Smooth muscle cell (in vitro differentiated cells): Measurements from ENCODE around the gene SERGEF. TPM values are rescaled to one million over a fixed set of nuclear protein-coding genes. Genes with fewer than 3 reads are reported as not detected.

Source experiments
- DNase-seq: peaks from one replicate; lab custom pipeline; 2025; ENCODE audit not compliant: unreplicated experiment; lab: John Stamatoyannopoulos, UW
- H2AFZ ChIP-seq: fragments of 200-600 bp; sonication (generic); 2 replicates; pipeline ENCODE4 v1.6.0; 2016; ENCODE audit warnings: antibody characterized with exemption, low read depth, mild to moderate bottlenecking
- H3F3A ChIP-seq: fragments of 200-600 bp; sonication (generic); 2 replicates; pipeline ENCODE4 v1.6.0; 2017; ENCODE audit warnings: antibody characterized with exemption, low read depth
- H3K27ac ChIP-seq: fragments of 200-600 bp; sonication (generic); 2 replicates; pipeline ENCODE4 v1.5.1; 2016; ENCODE audit warnings: low read depth, mild to moderate bottlenecking
- H3K27me3 ChIP-seq: fragments of 200-600 bp; sonication (generic); 2 replicates; pipeline ENCODE4 v1.6.1; 2016; ENCODE audit warnings: low read depth, mild to moderate bottlenecking
- H3K36me3 ChIP-seq: fragments of 200-600 bp; sonication (generic); 2 replicates; pipeline ENCODE4 v1.5.1; 2016; ENCODE audit warnings: low read depth
- H3K4me1 ChIP-seq: fragments of 200-600 bp; sonication (generic); 2 replicates; pipeline ENCODE4 v1.5.1; 2016; ENCODE audit warnings: low read depth
- H3K4me2 ChIP-seq: fragments of 200-600 bp; sonication (generic); 2 replicates; pipeline ENCODE4 v1.6.0; 2016; ENCODE audit warnings: mild to moderate bottlenecking
- H3K4me3 ChIP-seq: fragments of 200-600 bp; sonication (generic); 2 replicates; pipeline ENCODE4 v1.5.1; 2016; ENCODE audit warnings: mild to moderate bottlenecking
- H3K79me2 ChIP-seq: fragments of 200-600 bp; sonication (generic); 2 replicates; pipeline ENCODE4 v1.6.0; 2016; ENCODE audit warnings: low read depth, mild to moderate bottlenecking
- H3K9ac ChIP-seq: fragments of 200-600 bp; sonication (generic); 2 replicates; pipeline ENCODE4 v1.6.0; 2016; ENCODE audit warnings: low read depth
- H3K9me3 ChIP-seq: fragments of 200-600 bp; sonication (generic); replicated peaks from 2 replicates; pipeline ENCODE4 v1.5.1; 2016; ENCODE audit warnings: low read depth
- H4K20me1 ChIP-seq: fragments of 200-600 bp; sonication (generic); 2 replicates; pipeline ENCODE4 v1.6.0; 2016; ENCODE audit warnings: low read depth
- CTCF ChIP-seq: fragments of 200-600 bp; sonication (generic); IDR thresholded peaks from 2 replicates; pipeline ENCODE4 v1.5.1; 2017; ENCODE audit warnings: borderline replicate concordance, mild to moderate bottlenecking, antibody characterized with exemption; ENCODE audit not compliant: insufficient read depth, poor library complexity, severe bottlenecking
- WGBS: methylation state at CpG from one replicate; pipeline ENCODE4 v1.1.7; 2016; ENCODE audit warnings: low lambda C conversion rate; 5-methylcytosine and 5-hydroxymethylcytosine counted together
- polyA plus RNA-seq: library from polyadenylated mRNA; unstranded; fragments of >200 nt; fragmentation: Nextera tagmentation; extraction: Ambion mirVana; gene quantifications from 2 replicates; pipeline ENCODE4 v1.2.1, GENCODE V29; 2016
- total RNA-seq: library from RNA; depleted of rRNA; stranded (reverse); fragments of >200 nt; gene quantifications from 2 replicates; pipeline ENCODE4 v1.2.3, GENCODE V29; 2014

SERGEF gene
- total and polyA plus RNA-seq, 2 experiments from 2014 or later, result 4.9 to 7.4 TPM

GRCh38 chr11:17740649-17741235 lies 272.1 kb downstream of the SERGEF start:
- Histone ChIP-seq H3K4me3 (no peak overlapping the region), H3K4me2 (no peak overlapping the region)
- 84% methylated on average over 7 of the region's 7 CpGs for WGBS

DNA sequence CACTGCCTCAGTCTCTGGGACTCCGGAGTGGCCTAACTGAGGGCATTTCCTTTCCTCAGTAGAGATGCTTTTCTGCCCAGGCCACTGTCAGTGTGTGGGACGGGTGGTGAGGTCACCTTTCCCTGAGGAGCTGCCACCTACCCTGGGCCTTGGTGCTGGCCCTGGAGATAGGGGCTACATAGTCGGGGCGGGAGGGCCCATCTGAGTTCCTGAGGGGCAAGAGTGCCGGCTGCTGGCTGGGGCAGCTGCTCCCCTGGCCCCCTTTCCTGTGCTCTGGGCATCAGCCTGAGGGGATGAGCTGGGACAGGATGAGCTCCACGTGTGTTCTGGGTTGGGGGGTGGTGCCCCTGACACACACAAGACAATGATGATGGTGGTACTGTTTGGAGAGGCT lies 272.9 kb downstream of the SERGEF start:
- WGBS, result 71% methylated on average over 5 of the region's 6 CpGs
- peaks cover 58% of the 10 kb centered on the region for H3K27me3 ChIP-seq

More at GRCh38 chr11:17740649-17741235, 272.1 kb downstream of the SERGEF start:
- H2AFZ ChIP-seq, result no peak overlapping the region
- H3K9me3 ChIP-seq, result no peaks in the 10 kb centered on the region
- H3K27me3 ChIP-seq, result peaks cover 50% of the 10 kb centered on the region
- no peaks in the 10 kb centered on the region for H4K20me1 ChIP-seq
- no peaks in the 10 kb centered on the region for H3K4me1 ChIP-seq
- H3K9ac ChIP-seq, result no peak overlapping the region
- TF ChIP-seq CTCF, result no peak
- H3F3A ChIP-seq, result no peaks in the 10 kb centered on the region
- DNase-seq, result no peak
- H3K36me3 ChIP-seq, result no peaks in the 10 kb centered on the region
- H3K79me2 ChIP-seq, result no peaks in the 10 kb centered on the region
- no peak overlapping the region for H3K27ac ChIP-seq

GRCh38 chr11:17738151-17738973 lies 274.5 kb downstream of the SERGEF start:
- Histone ChIP-seq H3K27me3 (peaks cover 71% of the 10 kb centered on the region), H3K36me3 (no peaks in the 10 kb centered on the region), H3K27ac (no peak overlapping the region), H4K20me1 (no peaks in the 10 kb centered on the region), H3K79me2 (no peaks in the 10 kb centered on the region), H3K4me2 (no peak overlapping the region), H3K9ac (no peak overlapping the region), H3F3A (no peaks in the 10 kb centered on the region), H3K9me3 (no peaks in the 10 kb centered on the region), H3K4me1 (peaks cover 6% of the 10 kb centered on the region), H2AFZ (no peak overlapping the region), H3K4me3 (no peak overlapping the region)
- TF ChIP-seq CTCF, result no peak
- WGBS, result 70% methylated on average over 10 of the region's 10 CpGs
- no peak for DNase-seq

More for the DNA sequence above, 272.9 kb downstream of the SERGEF start:
- Histone ChIP-seq H3K4me3 (no peak overlapping the region), H3K27ac (no peak overlapping the region), H3K36me3 (no peaks in the 10 kb centered on the region), H3K9ac (no peak overlapping the region), H3K4me2 (no peak overlapping the region), H3K79me2 (no peaks in the 10 kb centered on the region), H2AFZ (no peak overlapping the region), H4K20me1 (no peaks in the 10 kb centered on the region), H3K9me3 (no peaks in the 10 kb centered on the region), H3K4me1 (peaks cover 4% of the 10 kb centered on the region), H3F3A (no peaks in the 10 kb centered on the region)
- no peak for DNase-seq
- TF ChIP-seq CTCF, result no peak

Other genes starting within 250 kb of the SERGEF start
- 0.09 TPM in 1 of 2 replicates, not detected in the other for gene TPH1, start 33.2 kb upstream of the SERGEF start, total RNA-seq
- gene TPH1, start 33.2 kb upstream of the SERGEF start, polyA plus RNA-seq, result not detected in 2 replicates
- 20.0 and 22.2 TPM in 2 replicates for gene SAAL1, start 93.0 kb upstream of the SERGEF start, total RNA-seq
- gene SAAL1, start 93.0 kb upstream of the SERGEF start, polyA plus RNA-seq, result 19.4 and 19.9 TPM in 2 replicates
- not detected in 2 replicates for gene MRGPRX3, start 119.5 kb upstream of the SERGEF start, total RNA-seq
- gene MRGPRX3, start 119.5 kb upstream of the SERGEF start, polyA plus RNA-seq, result not detected in 2 replicates
- gene MRGPRX4, start 159.8 kb upstream of the SERGEF start, total RNA-seq, result not detected in 2 replicates
- not detected in 2 replicates for gene MRGPRX4, start 159.8 kb upstream of the SERGEF start, polyA plus RNA-seq
- not detected in 2 replicates for gene SAA4, start 223.8 kb upstream of the SERGEF start, total RNA-seq
- not detected in 2 replicates for gene SAA4, start 223.8 kb upstream of the SERGEF start, polyA plus RNA-seq
- gene SAA2, start 235.6 kb upstream of the SERGEF start, total RNA-seq, result not detected in 2 replicates
- gene SAA2, start 235.6 kb upstream of the SERGEF start, polyA plus RNA-seq, result not detected in 2 replicates